GM12878 (cell line): ENCODE measurements around the gene TCTN1. TPM values are rescaled to one million over a fixed set of nuclear protein-coding genes. Genes with fewer than 3 reads are reported as not detected.

Experiments
- ATAC-seq: fragments of 200-7000 bp; cut with Tn5 transposase; 3 replicates; pipeline ENCODE4 v1.9.1; 2020; ENCODE audit warnings: mild to moderate bottlenecking, moderate library complexity
- BruUV-seq: library from RNA; stranded (reverse); fragments of 400-500 nt; replicated peaks from 2 replicates; lab custom pipeline; 2021; lab: Mats Ljungman, UMichigan
- CTCF ChIA-PET: fragments of 300-600 bp; sonication (Branson Sonifier 250); formaldehyde crosslinking; extraction: SDS; loops from one replicate; lab custom pipeline; 2021; ENCODE audit warnings: inconsistent platforms; lab: Yijun Ruan, JAX
- POLR2A ChIA-PET: fragments of 350-600 bp; formaldehyde crosslinking; extraction: SDS; loops from one replicate; lab custom pipeline; 2021; ENCODE audit warnings: inconsistent platforms; lab: Charles Lee
- RAD21 ChIA-PET: fragments of 300-600 bp; sonication (Branson Sonifier 250); formaldehyde crosslinking; loops from one replicate; lab custom pipeline; 2023; ENCODE audit warnings: antibody characterized with exemption; ENCODE audit not compliant: unreplicated experiment; lab: Charles Lee
- SMC1A ChIA-PET: fragments of 300-600 bp; sonication (Branson Sonifier 250); formaldehyde crosslinking; loops from one replicate; lab custom pipeline; 2023; ENCODE audit not compliant: unreplicated experiment, uncharacterized antibody; lab: Charles Lee
- DNase-seq: peaks from one replicate; pipeline ENCODE4 v3.0.0-alpha.2; 2011; ENCODE audit warnings: low read depth, low spot score
- FAIRE-seq: peaks from 3 replicates; lab custom pipeline; 2011; peaks lifted over from hg19 to GRCh38; lab: Jason Lieb, UNC
- H2AFZ ChIP-seq: 2 replicates; pipeline ENCODE4 v1.6.0; 2011; ENCODE audit warnings: low read depth, low read length, control low read depth; ENCODE audit not compliant: control insufficient read depth
- H3K27ac ChIP-seq: 2 replicates; pipeline ENCODE4 v1.5.1; 2011; ENCODE audit warnings: control low read depth; ENCODE audit not compliant: control insufficient read depth, insufficient read depth
- H3K27me3 ChIP-seq, 2 experiments: replicated peaks in 1 of 2; 2 replicates each; pipeline versions ENCODE4 v1.6.0 to v1.6.1; 2011; ENCODE audit warnings: low read length in 1 of 2; ENCODE audit not compliant: control insufficient read depth in 2 of 2, insufficient read depth in 2 of 2
- H3K36me3 ChIP-seq, 2 experiments: 2 replicates each; pipeline ENCODE4 v1.5.1; 2011; ENCODE audit warnings: low read length in 1 of 2; ENCODE audit not compliant: control insufficient read depth in 2 of 2, insufficient read depth in 2 of 2
- H3K4me1 ChIP-seq: 2 replicates; pipeline ENCODE4 v1.6.1; 2011; ENCODE audit warnings: mild to moderate bottlenecking, low read length, moderate library complexity, mixed read lengths; ENCODE audit not compliant: control insufficient read depth, insufficient read depth
- H3K4me2 ChIP-seq: 2 replicates; pipeline ENCODE4 v1.6.0; 2011; ENCODE audit warnings: control low read depth; ENCODE audit not compliant: control insufficient read depth, insufficient read depth
- H3K4me3 ChIP-seq: fragments of 200-600 bp; sonication (generic); 2 replicates; pipeline ENCODE4 v1.5.1; 2016
- H3K79me2 ChIP-seq: 2 replicates; pipeline ENCODE4 v1.6.0; 2011; ENCODE audit warnings: low read length; ENCODE audit not compliant: control insufficient read depth, insufficient read depth
- H3K9ac ChIP-seq: 2 replicates; pipeline ENCODE4 v1.8.0; 2011; ENCODE audit warnings: low read length, control low read depth, mixed read lengths; ENCODE audit not compliant: control insufficient read depth, insufficient read depth
- H3K9me3 ChIP-seq: replicated peaks from 3 replicates; pipeline ENCODE4 v1.5.1; 2011; ENCODE audit warnings: mild to moderate bottlenecking, low read length; ENCODE audit not compliant: control insufficient read depth, insufficient read depth
- H4K20me1 ChIP-seq: 2 replicates; pipeline ENCODE4 v1.6.0; 2011; ENCODE audit not compliant: control insufficient read depth, insufficient read depth
- BACH1 ChIP-seq: fragments of 450-650 bp; IDR thresholded peaks from 2 replicates; pipeline ENCODE4 v1.6.1; 2017; ENCODE audit warnings: mild to moderate bottlenecking, borderline replicate concordance
- FOXM1 ChIP-seq: IDR thresholded peaks from 2 replicates; pipeline ENCODE4 v1.6.1; 2012; ENCODE audit warnings: low read depth, mild to moderate bottlenecking, inconsistent platforms, low read length, moderate library complexity
- MEF2A ChIP-seq: IDR thresholded peaks from 2 replicates; pipeline ENCODE4 v1.6.1; 2011; ENCODE audit warnings: low read depth, mild to moderate bottlenecking, low read length, moderate library complexity; ENCODE audit not compliant: insufficient read depth
- MEF2B ChIP-seq: fragments of 450-650 bp; IDR thresholded peaks from 2 replicates; pipeline ENCODE4 v1.6.1; 2018; ENCODE audit warnings: mild to moderate bottlenecking, moderate library complexity; ENCODE audit not compliant: partially characterized antibody, poor library complexity, severe bottlenecking
- MXI1 ChIP-seq: fragments of 150-350 bp; IDR thresholded peaks from 2 replicates; pipeline ENCODE4 v1.6.1; 2011; ENCODE audit warnings: low read depth, mild to moderate bottlenecking, inconsistent platforms, low read length, improper control_type of control experiment
- PAX8 ChIP-seq: fragments of 450-650 bp; IDR thresholded peaks from 2 replicates; pipeline ENCODE4 v1.6.1; 2017; ENCODE audit warnings: mild to moderate bottlenecking, moderate library complexity
- WGBS: methylation state at CpG from one replicate; pipeline ENCODE4 v1.1.6; 2016; ENCODE audit warnings: low lambda C conversion rate; ENCODE audit not compliant: insufficient replicate concordance, insufficient coverage; ENCODE audit errors: missing lambda C conversion rate; 5-methylcytosine and 5-hydroxymethylcytosine counted together
- in situ Hi-C: fragments of 300-500 bp; cut with MboI; formaldehyde crosslinking; loops from 9 replicates; pipeline ENCODE4 v1.14.3; 2018; ENCODE audit warnings: mixed read lengths
- intact Hi-C: fragments of 100-400 bp; cut with micrococcal nuclease; formaldehyde crosslinking; loops from one replicate; pipeline ENCODE4 v1.14.2; 2022; ENCODE audit not compliant: unreplicated experiment
- polyA plus RNA-seq, 11 experiments: library from polyadenylated mRNA; depleted of rRNA in 4 of 11; unstranded in 6 of 11; stranded (reverse) in 5 of 11; fragments of >200 nt; fragmentation: Nextera tagmentation in 4 of 11; fragmentation: Illumina TruSeq in 1 of 11; extraction: Ambion mirVana in 4 of 11; extraction: Trizol in 1 of 11; gene quantifications; 1 replicate in 1 of 11; 2 replicates in 10 of 11; pipeline versions ENCODE4 v1.2.1 to v1.2.3, GENCODE V29; 2011 to 2016; ENCODE audit warnings: inconsistent platforms in 2 of 11, missing spikeins in 2 of 11, low read depth in 1 of 11
- total RNA-seq, 4 experiments: library from RNA; depleted of rRNA in 3 of 4; stranded (reverse); fragments of >200 nt in 3 of 4; fragmentation: Illumina TruSeq in 1 of 4; extraction: Trizol in 1 of 4; gene quantifications; 2 replicates each; pipeline versions ENCODE4 v1.2.1 to v1.2.3, GENCODE V29; 2013 to 2021
- TF ChIP-seq, protein P1 (sequence below): fragments of 450-650 bp; IDR thresholded peaks from 2 replicates; pipeline ENCODE4 v1.6.1; 2016; ENCODE audit warnings: mild to moderate bottlenecking

TCTN1 gene
- total and polyA plus RNA-seq, 10 of the 15 experiments (the other 5 are each of a cell fraction or from before 2014, with no cell fraction given), result 8.8 to 23.5 (median 15.3) TPM

DNA sequence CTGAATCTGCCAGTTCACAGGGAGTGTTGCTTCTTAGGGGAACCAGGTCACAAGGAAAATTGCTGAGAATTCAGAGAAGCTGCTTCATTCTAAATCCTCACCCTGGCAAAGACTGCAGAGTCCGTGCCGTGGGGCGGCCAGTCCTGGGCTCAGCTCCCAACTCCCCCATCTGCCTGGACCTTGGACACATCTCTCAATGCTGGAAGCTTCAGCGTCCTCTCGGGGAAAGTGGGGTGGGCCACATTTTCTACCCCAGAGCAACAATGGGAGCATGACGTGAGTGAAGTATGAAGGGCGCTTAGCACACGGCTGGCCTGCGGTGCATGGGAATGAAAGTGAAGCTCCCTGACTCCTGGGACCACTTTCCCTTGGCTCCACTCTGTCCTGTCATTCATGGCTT, 43.8 kb downstream of the TCTN1 start:
- ChIA-PET POLR2A (interaction anchor here (1.3 kb wide), 1 partner anchor 9 kb away, joined by 5 read pairs; no protein-coding TSS in a partner anchor), RAD21 (interaction anchor here (0.6 kb wide), 1 partner anchor 115 kb away, joined by 3 read pairs; no protein-coding TSS in a partner anchor), SMC1A (interaction anchor here (1.2 to 2.0 kb wide), 4 partner anchors 9 to 39 kb away, joined by 3 to 6 read pairs (median 4); no protein-coding TSS in a partner anchor), CTCF (interaction anchor here (0.9 kb wide), 1 partner anchor 55 kb away, joined by 3 read pairs; no protein-coding TSS in a partner anchor)
- no peak for FAIRE-seq
- no peak for ATAC-seq
- H3K4me3 ChIP-seq, result no peak overlapping the region
- intact Hi-C loops (no loop called here), in situ Hi-C loops (no loop called here)
- no peak overlapping the region for H3K9ac ChIP-seq
- H3K79me2 ChIP-seq, result peaks cover 42% of the 10 kb centered on the region
- H3K4me2 ChIP-seq, result no peak overlapping the region
- BruUV-seq, result no TSS peak
- no peak overlapping the region for H3K27ac ChIP-seq
- DNase-seq, result no peak
- WGBS, result 95% methylated on average over 9 of the region's 9 CpGs
- H3K4me1 ChIP-seq, result peaks cover 39% of the 10 kb centered on the region
- no peaks in the 10 kb centered on the region for H3K27me3 ChIP-seq
- no peaks in the 10 kb centered on the region for H4K20me1 ChIP-seq
- TF ChIP-seq BACH1, result no peak
- no peak for TF ChIP-seq MEF2B
- no peak for TF ChIP-seq MXI1
- TF ChIP-seq PAX8, result no peak
- TF ChIP-seq, protein P1, sequence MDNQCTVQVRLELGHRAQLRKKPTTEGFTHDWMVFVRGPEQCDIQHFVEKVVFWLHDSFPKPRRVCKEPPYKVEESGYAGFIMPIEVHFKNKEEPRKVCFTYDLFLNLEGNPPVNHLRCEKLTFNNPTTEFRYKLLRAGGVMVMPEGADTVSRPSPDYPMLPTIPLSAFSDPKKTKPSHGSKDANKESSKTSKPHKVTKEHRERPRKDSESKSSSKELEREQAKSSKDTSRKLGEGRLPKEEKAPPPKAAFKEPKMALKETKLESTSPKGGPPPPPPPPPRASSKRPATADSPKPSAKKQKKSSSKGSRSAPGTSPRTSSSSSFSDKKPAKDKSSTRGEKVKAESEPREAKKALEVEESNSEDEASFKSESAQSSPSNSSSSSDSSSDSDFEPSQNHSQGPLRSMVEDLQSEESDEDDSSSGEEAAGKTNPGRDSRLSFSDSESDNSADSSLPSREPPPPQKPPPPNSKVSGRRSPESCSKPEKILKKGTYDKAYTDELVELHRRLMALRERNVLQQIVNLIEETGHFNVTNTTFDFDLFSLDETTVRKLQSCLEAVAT, result no peak
- no peak for TF ChIP-seq MEF2A
- TF ChIP-seq FOXM1, result no peak
- no peak overlapping the region for H2AFZ ChIP-seq
- peaks cover 22 to 48% of the 10 kb centered on the region in 2 experiments for H3K36me3 ChIP-seq
- H3K9me3 ChIP-seq, result no peaks in the 10 kb centered on the region
